H1 (cell line): ENCODE measurements around the gene SEC31A. TPM values are rescaled to one million over a fixed set of nuclear protein-coding genes. Genes with fewer than 3 reads are reported as not detected.

Experiments used
- CTCF ChIA-PET: fragments of 300-600 bp; sonication (Branson Sonifier 250); formaldehyde crosslinking; loops from one replicate; lab custom pipeline; 2021; ENCODE audit not compliant: partially characterized antibody; lab: Charles Lee
- POLR2A ChIA-PET: fragments of 300-600 bp; sonication (Branson Sonifier 250); formaldehyde crosslinking; loops from one replicate; lab custom pipeline; 2021; ENCODE audit warnings: inconsistent platforms; ENCODE audit not compliant: partially characterized antibody; lab: Charles Lee
- DNase-seq, 2 experiments: peaks; one replicate each; pipeline versions ENCODE4 v3.0.0 to v3.0.0-alpha.2; 2010 to 2022; ENCODE audit warnings: low spot score in 2 of 2, low read depth in 1 of 2, mixed read lengths in 1 of 2
- FAIRE-seq: peaks from 2 replicates; lab custom pipeline; 2011; peaks lifted over from hg19 to GRCh38; lab: Jason Lieb, UNC
- H2AFZ ChIP-seq: 2 replicates; pipeline ENCODE4 v1.8.1; 2012; ENCODE audit warnings: low read length, inconsistent platforms
- H2AK5ac ChIP-seq: 2 replicates; pipeline ENCODE4 v1.6.1; 2013; ENCODE audit warnings: low read depth, low read length
- H2BK120ac ChIP-seq: replicated peaks from 2 replicates; pipeline ENCODE3; 2013; ENCODE audit warnings: low read depth, low read length, inconsistent platforms
- H2BK12ac ChIP-seq: 2 replicates; pipeline ENCODE4 v1.6.1; 2013; ENCODE audit warnings: low read depth, low read length
- H2BK15ac ChIP-seq: 2 replicates; pipeline ENCODE4 v1.6.1; 2013; ENCODE audit warnings: low read length
- H2BK20ac ChIP-seq: 2 replicates; pipeline ENCODE4 v1.6.1; 2013; ENCODE audit warnings: low read length
- H2BK5ac ChIP-seq: 2 replicates; pipeline ENCODE4 v1.6.1; 2013; ENCODE audit warnings: low read depth, low read length
- H3K14ac ChIP-seq: 2 replicates; pipeline ENCODE4 v1.6.1; 2013; ENCODE audit warnings: inconsistent platforms; ENCODE audit not compliant: insufficient read length
- H3K18ac ChIP-seq: 2 replicates; pipeline ENCODE4 v1.6.1; 2013; ENCODE audit warnings: low read length; ENCODE audit errors: extremely low read depth
- H3K23ac ChIP-seq: 2 replicates; pipeline ENCODE4 v1.6.1; 2013; ENCODE audit warnings: inconsistent platforms; ENCODE audit not compliant: insufficient read length
- H3K23me2 ChIP-seq: 2 replicates; pipeline ENCODE4 v1.6.1; 2013; ENCODE audit warnings: low read depth, low read length
- H3K27ac ChIP-seq: 2 replicates; pipeline ENCODE4 v1.6.1; 2011; ENCODE audit warnings: low read depth, low read length, inconsistent platforms
- H3K27me3 ChIP-seq, 4 experiments: replicated peaks in 1 of 4; 1 replicate in 1 of 4; 2 replicates in 3 of 4; pipeline versions ENCODE4 v1.6.1 to v1.8.1; 2011 to 2013; ENCODE audit warnings: low read length in 3 of 4, mild to moderate bottlenecking in 3 of 4, inconsistent platforms in 2 of 4, mixed read lengths in 2 of 4, moderate library complexity in 1 of 4; ENCODE audit not compliant: control insufficient read depth in 3 of 4, insufficient read depth in 3 of 4; ENCODE audit errors: extremely low read depth in 1 of 4
- H3K36me3 ChIP-seq, 4 experiments: 2 replicates each; pipeline versions ENCODE4 v1.6.1 to v1.8.1; 2011 to 2013; ENCODE audit warnings: mild to moderate bottlenecking in 4 of 4, low read length in 3 of 4, moderate library complexity in 2 of 4, control low read depth in 1 of 4, inconsistent platforms in 1 of 4; ENCODE audit not compliant: insufficient read depth in 4 of 4, control insufficient read depth in 2 of 4
- H3K4ac ChIP-seq: replicated peaks from 2 replicates; pipeline ENCODE3; 2013; ENCODE audit warnings: low read length, low read depth, mixed read lengths, inconsistent platforms; ENCODE audit not compliant: insufficient read length
- H3K4me1 ChIP-seq, 4 experiments: replicated peaks in 1 of 4; 1 replicate in 1 of 4; 2 replicates in 3 of 4; pipeline versions ENCODE4 v1.6.1 to v1.8.1; 2011 to 2013; ENCODE audit warnings: low read length in 3 of 4, inconsistent platforms in 2 of 4, mixed read lengths in 1 of 4; ENCODE audit not compliant: insufficient read depth in 4 of 4, control insufficient read depth in 3 of 4
- H3K4me2 ChIP-seq, 2 experiments: 2 replicates each; pipeline versions ENCODE4 v1.6.1 to v1.8.1; 2011 to 2013; ENCODE audit warnings: low read depth in 2 of 2, low read length in 2 of 2, control low read depth in 1 of 2, inconsistent platforms in 1 of 2, mild to moderate bottlenecking in 1 of 2; ENCODE audit not compliant: insufficient read depth in 1 of 2
- H3K4me3 ChIP-seq, 4 experiments: fragments of 200-600, 300-600 bp in 1 of 4; sonication (generic), shearing (Covaris generic), sonication (Bioruptor Twin) in 1 of 4; 2 replicates each; pipeline versions ENCODE4 v1.5.1 to v1.8.1; 2011 to 2016; ENCODE audit warnings: low read length in 4 of 4, low read depth in 3 of 4, control low read depth in 2 of 4, inconsistent platforms in 2 of 4, mild to moderate bottlenecking in 2 of 4, mixed read lengths in 1 of 4, moderate library complexity in 1 of 4; ENCODE audit not compliant: insufficient read depth in 2 of 4; ENCODE audit errors: extremely low read depth in 1 of 4
- H3K56ac ChIP-seq: replicated peaks from 2 replicates; pipeline ENCODE3; 2013; ENCODE audit warnings: low read depth, mild to moderate bottlenecking, mixed read lengths, low read length, inconsistent platforms; ENCODE audit not compliant: insufficient read length
- H3K79me1 ChIP-seq: 2 replicates; pipeline ENCODE4 v1.6.1; 2013; ENCODE audit warnings: low read depth, low read length, control low read depth
- H3K79me2 ChIP-seq, 2 experiments: 2 replicates each; pipeline versions ENCODE4 v1.6.1 to v1.8.1; 2012 to 2013; ENCODE audit warnings: low read length in 2 of 2, mild to moderate bottlenecking in 2 of 2, inconsistent platforms in 1 of 2; ENCODE audit not compliant: insufficient read depth in 2 of 2, control insufficient read depth in 1 of 2
- H3K9ac ChIP-seq, 4 experiments: replicated peaks in 1 of 4; 1 replicate in 1 of 4; 2 replicates in 3 of 4; pipeline versions ENCODE4 v1.6.1 to v1.8.1; 2011 to 2013; ENCODE audit warnings: low read depth in 3 of 4, low read length in 3 of 4, control low read depth in 2 of 4, mild to moderate bottlenecking in 2 of 4, moderate library complexity in 2 of 4, inconsistent platforms in 1 of 4; ENCODE audit errors: extremely low read depth in 1 of 4
- H3K9me3 ChIP-seq, 2 experiments: 2 replicates each; pipeline versions ENCODE4 v1.6.1 to v1.8.1; 2012 to 2013; ENCODE audit warnings: mild to moderate bottlenecking in 2 of 2, moderate library complexity in 2 of 2, control low read depth in 1 of 2, inconsistent platforms in 1 of 2, low read depth in 1 of 2, low read length in 1 of 2, mixed read lengths in 1 of 2; ENCODE audit not compliant: insufficient read depth in 2 of 2
- H4K20me1 ChIP-seq, 2 experiments: replicated peaks in 1 of 2; 2 replicates each; pipeline versions ENCODE3 to v1.8.1; 2011 to 2013; ENCODE audit warnings: inconsistent platforms in 2 of 2, low read length in 2 of 2, mild to moderate bottlenecking in 1 of 2; ENCODE audit not compliant: insufficient read depth in 2 of 2, control insufficient read depth in 1 of 2
- H4K5ac ChIP-seq: 2 replicates; pipeline ENCODE4 v1.6.1; 2013; ENCODE audit warnings: low read length, low read depth, mixed read lengths, inconsistent platforms; ENCODE audit not compliant: insufficient read length
- H4K8ac ChIP-seq: 2 replicates; pipeline ENCODE4 v1.8.0; 2013; ENCODE audit warnings: mild to moderate bottlenecking, moderate library complexity, low read length, inconsistent platforms; ENCODE audit not compliant: insufficient read depth; ENCODE audit errors: extremely low read depth
- H4K91ac ChIP-seq: replicated peaks from 2 replicates; pipeline ENCODE3; 2013; ENCODE audit warnings: low read length, mixed read lengths, inconsistent platforms; ENCODE audit not compliant: insufficient read length
- BRCA1 ChIP-seq: IDR thresholded peaks from 2 replicates; pipeline ENCODE4 v1.6.1; 2012; ENCODE audit warnings: low read depth, low read length, improper control_type of control experiment
- CHD1 ChIP-seq: IDR thresholded peaks from 2 replicates; pipeline ENCODE4 v1.6.1; 2012; ENCODE audit warnings: low read depth, low read length, improper control_type of control experiment
- CTBP2 ChIP-seq: IDR thresholded peaks from 2 replicates; pipeline ENCODE4 v1.7.0; 2011; ENCODE audit warnings: borderline replicate concordance, mild to moderate bottlenecking, moderate library complexity, mixed read lengths, low read length; ENCODE audit not compliant: insufficient read depth, insufficient read length
- CTCF ChIP-seq, 3 experiments: IDR thresholded peaks; 1 replicate in 2 of 3; 2 replicates in 1 of 3; pipeline versions ENCODE4 v1.5.1 to v1.6.1; 2011; ENCODE audit warnings: low read length in 3 of 3, mild to moderate bottlenecking in 3 of 3, inconsistent platforms in 2 of 3, low read depth in 1 of 3, moderate library complexity in 1 of 3; ENCODE audit not compliant: insufficient read depth in 1 of 3; ENCODE audit errors: control extremely low read depth in 1 of 3
- EGR1 ChIP-seq: IDR thresholded peaks from 2 replicates; pipeline ENCODE4 v1.6.1; 2011; ENCODE audit warnings: low read depth, low read length, borderline replicate concordance
- HDAC6 ChIP-seq: IDR thresholded peaks from one replicate; pipeline ENCODE4 v1.7.1; 2012; ENCODE audit warnings: low read depth, mild to moderate bottlenecking, inconsistent platforms, low read length, moderate library complexity
- NANOG ChIP-seq: IDR thresholded peaks from 2 replicates; pipeline ENCODE4 v1.6.1; 2011; ENCODE audit warnings: low read length, low read depth, mild to moderate bottlenecking, inconsistent platforms; ENCODE audit not compliant: insufficient read depth, poor library complexity, severe bottlenecking
- RAD21 ChIP-seq, 2 experiments: IDR thresholded peaks in 1 of 2; conservative IDR thresholded peaks in 1 of 2; 2 replicates each; pipeline ENCODE4 v1.6.1; 2011; ENCODE audit warnings: low read depth in 2 of 2, low read length in 2 of 2, improper control_type of control experiment in 1 of 2, inconsistent platforms in 1 of 2, mild to moderate bottlenecking in 1 of 2, moderate library complexity in 1 of 2
- polyA plus RNA-seq, 7 experiments: library from polyadenylated mRNA; depleted of rRNA in 3 of 7; stranded (reverse) in 5 of 7; unstranded in 2 of 7; fragments of >200 nt in 5 of 7; fragments of 200-250 nt in 2 of 7; gene quantifications; 1 replicate in 5 of 7; 2 replicates in 1 of 7; 4 replicates in 1 of 7; pipeline versions ENCODE4 v1.2.1 to v1.2.3, GENCODE V29; 2011 to 2013; ENCODE audit warnings: missing spikeins in 2 of 7, mixed read lengths in 2 of 7
- total RNA-seq: library from RNA; stranded (reverse); fragmentation: NEBNext Ultra II Directional; extraction: Animal tissue kit (Norgen Biotek cat#: 25700); gene quantifications from 2 replicates; pipeline ENCODE4 v1.2.1, GENCODE V29; 2021
- TF ChIP-seq, protein P1 (sequence below): IDR thresholded peaks from 2 replicates; pipeline ENCODE4 v1.6.1; 2011; ENCODE audit warnings: low read length, improper control_type of control experiment

SEC31A gene
- total and polyA plus RNA-seq, 2 of the 8 experiments (the other 6 are each of a cell fraction or from before 2014, with no cell fraction given) = 112 to 125 TPM

DNA sequence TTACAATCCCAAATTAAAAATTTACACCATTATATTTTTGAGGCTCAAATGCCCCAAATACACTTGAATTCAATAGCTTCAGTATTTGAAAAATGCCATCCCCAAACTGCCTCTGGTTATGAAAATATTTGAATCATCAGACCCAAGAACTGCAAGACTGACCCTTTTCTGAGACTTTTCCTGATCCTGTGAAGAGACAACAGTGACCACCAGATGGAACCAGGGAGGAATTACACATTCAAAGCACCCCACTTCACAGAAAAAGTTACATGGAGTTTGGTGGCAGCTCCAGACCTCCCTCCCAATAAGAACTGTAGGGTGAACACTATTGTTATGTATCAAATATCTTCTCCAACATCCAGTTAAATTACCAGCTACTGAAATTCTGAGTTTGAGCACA lies 48.4 kb downstream of the SEC31A start:
- Histone ChIP-seq H3K18ac (no peak overlapping the region), H3K27me3 (peaks cover 0 to 2% (median 0%) of the 10 kb centered on the region in 4 experiments; a peak in 1 of 7 replicates), H2AK5ac (no peak overlapping the region), H2BK5ac (no peak overlapping the region), H3K4me2 (no peak overlapping the region), H3K9ac (no peak overlapping the region), H3K36me3 (peaks cover 9 to 56% (median 39%) of the 10 kb centered on the region in 4 experiments), H3K79me1 (no peaks in the 10 kb centered on the region), H2BK12ac (no peak overlapping the region), H3K56ac (no peak overlapping the region), H4K5ac (no peak overlapping the region), H3K23me2 (no peaks in the 10 kb centered on the region), H3K4me3 (no peak overlapping the region), H2BK120ac (no peak overlapping the region), H2BK20ac (no peak overlapping the region), H3K79me2 (no peaks in the 10 kb centered on the region), H3K27ac (no peak overlapping the region), H4K20me1 (no peaks in the 10 kb centered on the region), H4K8ac (no peak overlapping the region), H4K91ac (no peak overlapping the region), H3K23ac (no peak overlapping the region), H3K14ac (no peak overlapping the region), H3K9me3 (no peaks in the 10 kb centered on the region), H3K4ac (no peak overlapping the region), H3K4me1 (no peaks in the 10 kb centered on the region), H2AFZ (no peak overlapping the region), H2BK15ac (no peak overlapping the region)
- ChIA-PET CTCF (interaction anchor here (1.0 to 3.2 kb wide), 8 partner anchors 9 to 30 kb away, joined by 3 to 24 read pairs (median 6); no protein-coding TSS in a partner anchor), POLR2A (no interaction called here)
- DNase-seq (no peak), FAIRE-seq (peak; percentile 7)
- TF ChIP-seq CTCF (IDR thresholded peaks at IDR 0.05; ENCODE audit: control extremely low read depth in 1 of 3, insufficient read depth in 1 of 3, low read depth in 1 of 3, low read length in 3 of 3) (peak in 2 of 3 experiments; percentile 24 to 39; a peak in 2 of 4 replicates), HDAC6 (no peak), NANOG (no peak), RAD21 (IDR thresholded peaks at IDR 0.05 in 1 of 2, conservative IDR thresholded peaks at IDR 0.05 in 1 of 2; ENCODE audit: low read depth in 2 of 2, low read length in 2 of 2) (peak in 1 of 2 experiments; percentile 27; a peak in 2 of 4 replicates), CTBP2 (no peak), EGR1 (no peak), BRCA1 (no peak), CHD1 (no peak)
- TF ChIP-seq, protein P1, sequence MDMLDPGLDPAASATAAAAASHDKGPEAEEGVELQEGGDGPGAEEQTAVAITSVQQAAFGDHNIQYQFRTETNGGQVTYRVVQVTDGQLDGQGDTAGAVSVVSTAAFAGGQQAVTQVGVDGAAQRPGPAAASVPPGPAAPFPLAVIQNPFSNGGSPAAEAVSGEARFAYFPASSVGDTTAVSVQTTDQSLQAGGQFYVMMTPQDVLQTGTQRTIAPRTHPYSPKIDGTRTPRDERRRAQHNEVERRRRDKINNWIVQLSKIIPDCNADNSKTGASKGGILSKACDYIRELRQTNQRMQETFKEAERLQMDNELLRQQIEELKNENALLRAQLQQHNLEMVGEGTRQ = no peak
